Hippocampal formation (tissue), 2 donors: Measurements from ENCODE around the gene SRPK1.
"Not testable (repeated sequence)": the region's sequence is repeated elsewhere in the genome, so short reads cannot be mapped to it uniquely, and the experiment has no call there.

Source experiments
- DNase-seq, 2 donors: peaks; one replicate each; lab custom pipeline; 2025; lab: John Stamatoyannopoulos, UW

The SRPK1 gene

DNA sequence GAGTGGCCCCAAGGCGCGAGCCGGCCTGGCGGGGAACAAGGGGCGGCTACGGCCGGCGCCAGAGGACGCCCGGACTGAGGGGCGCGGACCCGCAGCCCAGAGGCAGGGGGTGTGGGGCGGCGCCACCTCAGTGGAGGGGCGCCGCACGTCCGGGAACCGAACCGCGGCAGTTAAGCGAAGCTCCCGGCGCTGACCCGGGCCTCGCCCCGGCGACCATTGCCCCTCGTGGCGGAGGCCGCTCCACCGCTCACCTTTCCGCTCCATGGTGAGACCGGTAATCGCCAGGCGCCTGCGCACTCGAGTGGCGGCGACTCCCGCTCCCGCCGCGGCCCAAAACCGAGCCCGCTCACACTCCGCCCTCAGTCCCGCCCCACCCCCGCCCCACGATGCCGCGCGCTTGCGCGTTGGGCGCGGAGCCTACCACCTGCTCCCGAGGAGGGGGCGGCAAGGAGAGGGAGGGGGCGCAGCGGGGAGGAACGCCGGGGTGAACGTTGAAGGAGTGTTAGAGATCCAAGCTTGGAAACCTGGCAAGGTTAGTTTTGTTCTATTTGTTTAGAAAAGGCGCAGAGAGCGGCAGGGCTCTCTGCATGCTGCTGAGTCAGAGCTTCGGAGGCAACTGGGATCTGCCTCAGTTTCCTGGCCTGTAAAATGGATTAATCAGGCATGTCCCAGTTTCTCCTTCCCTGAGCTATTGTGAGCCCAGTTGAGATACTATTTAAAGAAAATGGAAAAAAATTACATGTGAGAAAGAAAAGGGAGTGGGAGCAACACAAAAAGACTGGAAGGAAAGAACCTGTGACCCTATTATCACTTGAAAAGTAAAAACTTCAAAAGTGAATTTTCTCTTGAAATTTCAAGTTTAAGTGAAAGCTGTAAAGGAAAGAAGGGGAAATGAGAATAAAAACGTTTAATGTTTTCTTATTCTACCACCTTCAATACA lies at the start of gene SRPK1:
Gene SRPK1, minus strand, starts transcription at position 306 of the 940 bp plus-strand sequence. Its CDS starts 42 bp downstream, at position 264.
- DNase-seq = peak; percentile 71 to 88

DNA sequence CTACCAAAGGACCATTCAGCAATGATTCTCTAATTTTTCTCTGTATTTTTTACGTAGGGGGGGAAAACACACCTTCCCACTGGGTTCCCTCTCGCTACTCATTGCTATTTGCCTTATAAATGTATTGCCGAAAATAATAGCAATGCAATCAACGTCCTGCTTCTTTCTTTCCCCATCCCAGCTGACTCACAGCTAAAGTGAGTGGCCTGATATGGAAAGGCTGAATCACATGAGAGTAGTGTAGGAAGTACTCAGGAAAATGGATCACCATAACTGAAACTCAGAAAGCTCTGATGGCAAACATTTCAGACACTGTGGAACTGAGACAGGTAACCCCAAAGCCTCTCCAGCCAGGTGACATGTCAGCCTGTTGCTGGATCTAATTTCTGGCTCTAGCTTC lies 49.3 kb upstream of the SRPK1 start:
- no peak for DNase-seq

DNA sequence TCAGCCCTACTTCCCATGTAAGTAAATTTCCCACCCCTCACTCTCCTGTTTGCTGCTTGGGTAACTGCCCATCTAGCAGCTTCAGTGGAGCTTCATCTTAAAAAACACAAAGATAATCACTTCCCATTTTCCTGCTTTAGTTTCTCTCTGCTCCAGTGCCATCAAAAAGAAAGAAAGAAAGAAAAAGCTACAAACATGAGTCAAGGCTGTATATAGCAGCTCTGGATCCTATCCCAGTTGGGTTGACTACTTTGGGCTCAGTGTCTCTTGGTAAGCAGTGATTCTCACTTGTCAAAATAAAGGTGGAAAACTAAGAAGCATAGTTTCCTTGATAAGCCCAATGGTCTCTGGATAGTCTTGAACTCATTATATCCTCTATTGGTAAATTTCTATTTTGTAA lies 48.7 kb upstream of the SRPK1 start:
- no peak for DNase-seq

DNA sequence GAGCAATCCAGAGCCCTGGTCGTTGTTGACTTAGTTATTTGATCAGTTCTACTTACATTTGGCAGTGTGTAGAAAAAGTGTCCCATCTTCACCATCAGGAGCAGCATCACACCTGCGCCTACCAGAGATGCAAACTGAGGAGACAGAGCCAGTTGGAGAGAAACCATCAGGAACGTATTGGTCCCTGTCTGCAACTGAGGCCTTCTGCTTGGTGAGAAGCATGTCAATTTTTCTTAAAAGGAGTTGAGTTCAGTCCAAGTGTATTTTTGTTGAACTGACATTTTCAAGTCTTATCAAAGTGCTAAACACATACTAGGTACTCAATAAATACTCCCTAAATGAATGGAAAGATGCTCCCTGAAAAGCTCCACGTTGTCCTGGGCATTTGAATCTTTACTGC lies 47.9 kb upstream of the SRPK1 start:
- DNase-seq = no peak

DNA sequence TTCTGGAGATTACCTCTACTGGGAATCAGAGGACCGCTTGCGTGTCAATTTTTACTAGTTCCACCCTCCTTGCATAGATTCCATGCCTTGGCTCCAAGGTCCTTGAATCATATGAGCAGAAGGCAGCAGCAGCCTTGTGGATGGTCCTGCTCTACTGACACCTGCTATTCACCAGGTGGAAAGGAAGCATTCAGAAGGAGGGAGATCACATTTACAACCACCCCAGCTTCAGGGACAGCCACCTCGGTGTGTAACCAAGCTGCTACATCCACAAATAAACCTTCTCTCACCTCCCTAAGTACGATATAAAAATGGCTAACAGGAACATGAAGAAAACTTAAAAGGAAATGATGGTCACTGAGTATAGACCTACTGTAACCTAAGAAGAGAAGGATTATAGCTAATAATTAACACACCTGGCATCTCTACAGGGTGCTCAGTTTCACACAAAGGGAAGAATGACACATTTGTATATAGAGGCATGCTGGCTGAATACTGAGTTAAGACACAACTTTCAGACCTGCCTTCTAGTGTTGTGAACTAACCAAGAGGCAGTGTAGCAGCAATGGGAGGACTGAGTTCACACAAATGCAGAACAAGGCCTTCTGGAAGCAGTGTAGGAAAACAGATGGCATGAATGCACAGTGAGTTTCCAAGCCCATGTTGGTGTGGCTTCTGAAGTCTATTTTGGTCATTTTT lies 46.3 kb upstream of the SRPK1 start:
- peak in 1 of 2 donors; percentile 33 for DNase-seq

DNA sequence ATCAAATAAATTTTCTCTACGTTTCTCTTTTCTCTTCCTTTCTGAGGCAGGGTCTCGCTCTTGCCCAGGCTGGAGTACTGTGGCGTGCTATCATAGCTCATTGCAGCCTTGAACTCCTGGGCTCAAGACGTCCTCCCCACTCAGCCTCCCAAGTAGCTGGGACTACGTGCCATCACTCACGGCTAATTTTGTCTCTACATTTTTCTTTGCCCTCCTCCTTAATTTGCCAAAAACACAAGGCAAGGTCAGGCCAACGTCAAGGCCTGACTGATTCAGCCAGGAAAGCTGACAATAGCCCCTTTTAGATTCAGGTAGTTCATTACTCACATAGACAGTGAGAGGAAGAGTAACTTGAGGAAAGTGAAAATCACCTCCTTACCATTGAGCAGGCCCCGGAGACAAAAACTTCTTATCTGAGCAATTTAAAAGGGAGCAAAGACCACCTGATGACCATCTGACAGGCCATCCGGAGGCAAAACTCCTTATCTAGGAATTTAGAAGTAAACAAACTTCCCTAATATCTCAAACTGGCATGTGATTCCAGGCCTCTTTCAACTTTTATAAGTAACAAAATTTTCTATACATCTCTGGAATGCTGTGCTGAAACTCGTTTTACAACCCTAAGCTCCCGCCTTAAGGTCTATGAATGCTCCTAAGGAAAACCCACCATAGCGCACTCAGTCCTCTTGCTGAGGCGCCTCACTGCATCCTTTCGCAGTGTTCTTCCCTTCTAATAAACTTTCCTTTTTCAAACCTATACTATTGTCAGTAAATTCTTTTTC lies 42.1 kb upstream of the SRPK1 start:
- no peak for DNase-seq

DNA sequence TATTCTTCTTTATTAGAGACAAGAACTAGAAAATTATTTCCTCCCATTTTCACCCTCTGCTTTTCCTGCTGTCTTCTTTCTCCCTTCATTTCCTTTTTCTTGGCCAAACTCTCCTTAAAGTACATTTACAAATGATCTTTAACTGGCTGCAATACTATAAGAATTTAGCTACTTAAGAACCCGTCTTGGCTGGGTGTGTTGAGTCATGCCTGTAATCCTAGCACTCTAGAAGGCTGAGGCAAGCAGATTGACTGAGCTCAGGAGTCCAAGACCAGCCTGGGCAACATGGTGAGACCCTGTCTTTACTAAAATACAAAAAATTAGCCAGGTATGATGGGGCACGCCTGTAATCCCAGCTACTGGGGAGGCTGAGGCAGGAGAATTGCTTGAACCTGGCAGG lies 39.3 kb upstream of the SRPK1 start:
- no peak for DNase-seq

DNA sequence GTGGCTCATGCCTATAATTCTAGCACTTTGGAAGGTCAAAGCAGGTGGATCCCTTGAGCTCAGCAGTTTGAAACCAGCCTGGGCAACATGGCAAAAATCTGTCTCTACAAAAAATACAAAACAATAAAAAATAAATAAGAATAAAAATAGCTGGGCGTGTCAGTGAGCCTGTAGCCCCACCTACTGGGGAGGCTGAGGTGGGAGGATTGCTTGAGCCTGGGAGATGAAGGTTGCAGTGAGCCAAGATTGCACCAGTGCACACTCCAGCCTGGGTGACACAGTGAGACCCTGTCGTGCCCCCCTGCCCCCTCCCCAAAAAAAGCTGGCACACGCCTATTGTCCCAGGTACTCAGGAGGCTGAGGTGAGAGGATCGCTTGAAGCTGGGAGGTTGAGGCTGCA lies 35.1 kb upstream of the SRPK1 start:
- DNase-seq = no peak

DNA sequence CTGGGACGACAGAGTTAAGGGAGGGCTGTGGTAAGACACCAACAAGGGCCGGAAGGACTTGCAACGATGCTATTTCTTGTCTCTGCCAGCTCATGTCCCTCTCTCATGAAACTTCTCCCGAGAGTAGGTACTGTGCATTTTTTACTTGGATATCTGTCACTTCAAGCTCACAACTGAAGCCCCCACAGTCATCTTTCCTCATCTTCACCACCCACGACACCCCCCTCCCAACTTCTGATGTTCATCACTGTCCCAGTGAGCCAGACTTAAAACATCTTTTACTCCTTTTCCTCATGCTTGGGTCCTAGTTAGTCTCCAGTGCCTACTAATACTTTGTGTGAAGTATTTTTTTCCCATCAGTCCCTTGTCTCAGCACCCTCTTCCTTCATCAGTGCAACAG lies 34.6 kb upstream of the SRPK1 start:
- DNase-seq = no peak

DNA sequence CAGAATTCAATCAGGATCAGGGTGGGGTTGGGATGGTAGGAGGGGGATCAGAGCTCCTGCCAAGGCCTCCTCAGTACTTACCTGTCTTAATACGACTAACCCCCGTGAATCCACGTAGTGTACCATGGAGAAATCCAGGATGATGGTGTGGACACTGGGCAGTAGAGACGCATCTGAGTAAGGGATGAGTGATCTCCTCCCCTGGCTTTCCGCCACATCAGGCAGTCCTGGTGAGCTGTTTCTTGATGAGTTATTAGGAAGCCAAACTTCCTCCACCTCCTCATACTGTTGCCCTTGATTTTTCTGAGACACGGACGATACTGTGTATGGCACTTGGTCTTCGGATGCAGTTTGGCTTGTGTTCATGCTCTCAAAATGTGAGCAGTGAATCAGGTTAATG lies 34.2 kb upstream of the SRPK1 start:
- no peak for DNase-seq

DNA sequence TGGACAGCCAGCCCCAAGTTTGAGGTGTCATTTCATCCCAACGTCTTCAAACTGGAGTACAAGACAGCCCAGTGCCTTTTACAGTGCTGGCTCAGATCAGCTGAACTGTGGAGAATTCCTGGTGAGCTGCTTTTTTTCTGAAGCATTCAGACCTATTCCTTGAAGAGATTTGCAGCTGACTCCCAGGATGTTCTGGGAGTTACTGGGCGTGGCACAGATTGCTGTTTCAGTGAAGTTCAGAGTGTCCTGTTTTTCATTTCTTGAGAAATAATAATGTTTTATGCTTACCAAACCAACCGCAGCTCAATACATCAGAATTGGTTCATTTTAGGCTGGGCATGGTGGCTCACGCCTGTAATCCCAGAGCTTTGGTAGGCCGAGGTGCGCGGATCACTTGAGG lies 33.4 kb upstream of the SRPK1 start:
- no peak for DNase-seq

DNA sequence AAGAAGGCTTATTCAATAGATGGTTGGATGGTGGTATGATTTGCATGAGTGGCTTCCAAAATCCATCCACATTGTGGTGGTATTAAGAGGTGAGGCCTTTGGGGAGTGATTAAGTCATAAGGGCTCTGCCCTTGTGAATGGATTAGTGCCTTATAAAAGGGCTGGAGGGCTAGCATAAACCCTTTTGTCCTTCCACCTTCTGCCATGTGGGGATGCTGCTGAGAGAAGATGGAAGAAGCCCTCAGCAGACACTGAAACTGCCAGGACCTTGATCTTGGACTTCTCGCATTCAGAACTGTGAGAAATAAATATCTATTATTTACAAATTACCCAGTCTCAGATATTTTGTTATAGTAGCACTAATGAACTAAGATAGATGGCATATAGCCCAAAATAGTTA lies 27.8 kb upstream of the SRPK1 start:
- no peak for DNase-seq

DNA sequence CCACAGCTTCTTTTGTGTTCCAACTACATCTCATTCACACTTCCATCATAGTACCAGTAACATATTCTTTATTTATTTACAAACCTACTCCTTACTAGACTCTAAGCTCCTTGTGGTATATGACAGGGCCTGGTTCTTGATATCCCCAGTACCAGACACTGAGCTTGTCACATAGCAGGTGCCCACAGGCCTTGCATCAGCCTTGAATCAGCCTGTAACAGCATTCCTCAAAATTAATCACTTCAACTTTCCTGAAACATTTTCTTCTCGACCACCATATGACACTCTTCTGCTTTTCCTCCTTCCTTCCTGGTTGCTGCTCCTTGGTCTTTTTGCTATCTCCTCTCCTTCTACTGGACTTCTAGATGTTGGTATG lies 24.7 kb upstream of the SRPK1 start:
- no peak for DNase-seq

DNA sequence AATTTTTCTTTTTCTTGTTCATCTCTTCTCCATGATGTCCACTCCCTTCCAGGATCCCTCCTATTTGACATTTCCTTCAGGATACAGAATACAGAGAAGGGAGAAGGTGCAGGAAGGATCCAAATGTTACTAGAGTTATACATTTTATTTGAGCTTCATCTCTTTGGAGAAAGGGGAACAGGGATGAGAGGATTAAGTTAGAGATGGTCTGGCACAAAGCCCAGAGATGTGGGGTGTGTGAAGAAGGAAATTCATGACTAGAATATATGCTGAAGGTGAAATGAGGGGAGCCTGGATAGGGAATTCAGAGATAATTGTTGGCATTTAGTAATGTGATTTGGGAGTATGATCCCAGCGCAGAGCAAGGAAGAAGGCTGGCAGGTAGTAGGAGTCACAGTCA lies 22.5 kb upstream of the SRPK1 start:
- no peak for DNase-seq

DNA sequence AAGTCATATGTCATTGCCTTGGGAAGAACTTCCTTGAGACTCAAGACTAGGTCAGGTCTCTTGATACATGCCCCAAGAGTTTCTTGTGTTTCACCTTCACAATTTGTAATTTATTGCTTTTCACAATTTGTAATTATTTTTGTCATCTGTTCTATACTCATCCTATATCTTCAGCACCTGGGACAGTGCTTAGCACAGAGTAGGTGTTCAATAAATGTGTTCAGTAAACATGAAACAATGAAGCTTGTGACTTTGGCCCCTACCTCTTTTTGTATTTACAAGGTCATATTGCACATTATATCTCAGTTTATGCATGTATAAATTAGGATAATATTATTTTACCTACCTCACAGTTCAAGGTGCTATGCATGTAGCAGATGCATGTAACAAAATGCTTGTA lies 21.5 kb upstream of the SRPK1 start:
- DNase-seq = no peak

DNA sequence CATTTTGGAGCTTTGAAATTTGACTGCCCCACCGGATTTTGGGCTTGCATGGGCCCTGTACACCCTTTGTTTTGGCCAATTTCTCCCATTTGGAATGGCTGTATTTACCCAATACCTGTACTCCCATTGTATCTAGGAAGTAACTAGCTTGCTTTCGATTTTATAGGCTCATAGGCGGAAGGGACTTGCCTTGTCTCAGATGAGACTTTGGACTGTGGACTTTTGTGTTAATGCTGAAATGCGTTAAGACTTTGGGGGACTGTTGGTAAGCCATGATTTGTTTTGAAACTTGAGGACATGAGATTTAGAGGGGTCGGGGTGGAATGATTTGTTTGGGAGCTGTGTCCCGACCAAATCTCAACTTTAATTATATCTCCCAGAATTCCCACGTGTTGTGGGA lies 20.3 kb upstream of the SRPK1 start:
- DNase-seq = not testable (repeated sequence)

DNA sequence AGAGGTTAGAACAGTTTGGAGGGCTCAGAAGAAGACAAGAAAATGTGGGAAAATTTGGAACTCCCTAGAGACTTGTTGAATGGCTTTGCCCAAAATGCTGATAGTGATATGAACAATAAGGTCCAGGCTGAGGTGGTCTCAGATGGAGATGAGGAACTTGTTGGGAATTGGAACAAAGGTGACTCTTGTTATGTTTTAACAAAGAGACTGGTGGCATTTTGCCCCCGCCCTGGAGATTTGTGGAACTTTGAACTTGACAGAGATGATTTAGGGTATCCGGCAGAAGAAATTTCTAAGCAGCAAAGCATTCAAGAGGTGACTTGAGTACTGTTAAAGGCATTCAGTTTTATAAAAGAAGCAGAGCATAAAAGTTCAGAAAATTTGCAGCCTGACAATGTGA lies 19.1 kb upstream of the SRPK1 start:
- DNase-seq = not testable (repeated sequence)

DNA sequence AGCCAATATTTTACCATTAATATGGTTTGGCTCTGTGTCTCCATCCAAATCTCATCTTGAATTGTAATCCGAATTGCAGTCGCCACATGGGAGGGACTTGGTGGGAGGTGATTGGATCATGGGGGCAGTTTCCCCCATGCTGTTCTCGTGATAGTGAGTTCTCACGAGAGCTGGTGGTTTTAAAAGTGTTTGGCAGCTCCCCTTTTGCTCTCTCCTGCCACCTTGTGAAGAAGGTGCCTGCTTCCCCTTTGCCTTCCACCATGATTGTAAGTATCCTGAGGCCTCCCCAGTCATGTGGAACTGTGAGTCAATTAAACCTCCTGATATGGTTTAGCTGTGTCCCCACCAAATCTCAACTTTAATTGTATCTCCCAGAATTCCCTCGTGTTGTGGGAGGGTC lies 18.4 kb upstream of the SRPK1 start:
- DNase-seq = not testable (repeated sequence)

DNA sequence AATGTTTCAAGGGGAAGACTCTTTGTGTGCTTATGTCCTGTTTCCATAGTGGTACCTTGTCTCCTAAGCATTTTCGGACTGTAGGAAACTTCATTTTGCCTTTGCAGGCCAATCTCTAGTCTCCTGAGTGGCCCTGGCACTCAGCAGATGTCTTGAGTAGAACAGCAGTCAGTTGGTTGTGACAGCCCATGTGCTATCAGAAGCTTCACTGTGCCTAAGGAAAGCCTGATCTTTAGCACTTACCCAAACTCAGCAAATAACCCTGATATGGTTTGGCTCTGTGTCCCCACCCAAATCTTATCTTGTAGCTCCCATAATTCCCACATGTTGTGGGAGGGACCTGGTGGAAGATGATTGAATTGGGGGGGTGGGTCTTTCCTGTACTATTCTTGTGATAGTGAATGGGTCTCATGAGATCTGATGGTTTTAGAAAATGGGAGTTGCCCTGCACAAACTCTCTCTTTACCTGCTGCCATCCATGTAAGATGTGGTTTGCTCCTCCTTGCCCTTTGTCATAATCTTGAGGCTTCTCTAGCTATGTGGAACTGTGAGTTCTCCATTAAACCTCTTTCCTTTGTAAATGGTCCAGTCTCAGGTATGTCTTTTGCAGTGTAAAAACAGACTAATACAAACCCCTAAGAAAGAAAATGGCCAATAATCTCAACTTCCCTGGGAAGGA lies 15.9 kb upstream of the SRPK1 start:
- no peak for DNase-seq

DNA sequence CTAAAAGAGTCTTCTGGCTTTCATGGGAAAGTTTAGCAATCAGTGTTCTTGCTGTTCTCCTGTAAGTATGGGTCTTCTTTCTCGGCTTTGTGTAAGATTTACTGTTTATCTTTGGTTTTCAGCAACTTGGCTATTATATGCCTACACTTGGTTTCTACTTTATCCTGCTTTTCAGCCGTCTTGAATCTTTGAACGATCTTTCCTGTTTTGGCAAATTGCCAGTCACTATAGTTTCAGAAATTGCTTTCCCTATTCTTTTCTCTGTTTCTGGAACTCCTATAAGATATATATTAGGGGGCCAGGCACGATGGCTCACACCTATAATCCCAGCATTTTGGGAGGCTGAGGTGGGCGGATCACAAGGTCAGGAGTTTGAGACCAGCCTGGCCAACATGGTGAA lies 14.6 kb upstream of the SRPK1 start:
- DNase-seq = no peak

DNA sequence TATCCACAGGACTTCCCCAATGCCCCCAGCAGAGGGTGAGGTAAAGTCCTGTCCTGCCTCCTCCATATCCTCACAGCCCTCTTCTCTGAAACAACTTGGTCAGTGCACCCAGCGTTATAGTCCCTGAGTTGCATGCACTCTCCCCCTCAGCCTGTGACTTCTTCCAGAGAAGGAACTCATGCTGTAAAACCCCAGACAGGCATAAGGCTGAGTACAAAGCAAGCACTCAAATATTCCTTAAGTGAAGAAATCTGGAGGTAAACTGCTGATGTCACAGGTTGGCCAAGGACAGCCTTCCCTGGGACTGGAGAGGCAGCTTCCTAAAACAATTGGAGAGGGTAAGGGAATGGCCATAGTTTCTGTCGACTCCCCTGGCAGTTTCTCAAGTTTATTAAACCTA lies 12.9 kb upstream of the SRPK1 start:
- DNase-seq = no peak

DNA sequence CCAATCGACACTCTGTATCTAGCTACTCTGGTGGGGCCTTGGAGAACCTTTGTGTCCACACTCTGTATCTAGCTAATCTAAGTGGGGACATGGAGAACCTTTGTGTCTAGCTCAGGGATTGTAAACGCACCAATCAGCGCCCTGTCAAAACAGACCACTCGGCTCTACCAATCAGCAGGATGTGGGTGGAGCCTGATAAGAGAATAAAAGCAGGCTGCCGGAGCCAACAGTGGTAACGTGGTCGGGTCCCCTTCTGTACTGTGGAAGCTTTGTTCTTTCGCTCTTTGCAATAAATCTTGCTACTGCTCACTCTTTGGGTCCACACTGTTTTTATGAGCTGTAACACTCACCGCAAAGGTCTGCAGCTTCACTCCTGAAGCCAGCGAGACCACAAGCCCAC lies 11.0 kb upstream of the SRPK1 start:
- not testable (repeated sequence) for DNase-seq
